GM12865 (cell line): ENCODE data around the gene PADI1.

Experiments used
- DNase-seq: peaks from one replicate; pipeline ENCODE4 v3.0.0; 2010; ENCODE audit warnings: low read depth
- H3K4me3 ChIP-seq: 2 replicates; pipeline ENCODE4 v1.5.1; 2011; ENCODE audit warnings: mild to moderate bottlenecking, low read depth, low read length, control low read depth
- TF ChIP-seq, protein P1 (sequence below): IDR thresholded peaks from 2 replicates; pipeline ENCODE4 v1.5.1; 2011; ENCODE audit warnings: low read length, control low read depth, low read depth, inconsistent platforms; ENCODE audit not compliant: insufficient read depth; ENCODE audit errors: missing control alignments

Gene PADI1

DNA sequence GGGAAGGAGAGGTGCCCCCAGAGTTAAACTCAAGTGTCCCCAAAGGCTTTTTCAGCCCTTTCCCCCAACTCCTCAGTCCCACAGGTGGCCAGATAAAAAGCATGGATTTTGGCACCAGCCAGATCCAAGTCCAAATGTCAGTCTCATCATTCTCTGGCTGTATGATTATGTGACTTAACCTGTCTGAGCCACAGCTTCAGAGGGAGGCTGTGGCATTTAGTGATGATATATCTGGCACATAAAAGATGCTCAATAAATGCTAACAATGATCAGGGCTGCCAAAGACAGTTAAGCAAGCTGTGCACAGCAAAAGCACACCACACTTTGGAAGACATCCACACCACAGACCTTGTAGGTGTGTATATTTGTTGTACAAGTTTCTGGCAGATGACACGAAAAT lies 38.3 kb downstream of the PADI1 start:
- no peak for DNase-seq
- TF ChIP-seq, protein P1, sequence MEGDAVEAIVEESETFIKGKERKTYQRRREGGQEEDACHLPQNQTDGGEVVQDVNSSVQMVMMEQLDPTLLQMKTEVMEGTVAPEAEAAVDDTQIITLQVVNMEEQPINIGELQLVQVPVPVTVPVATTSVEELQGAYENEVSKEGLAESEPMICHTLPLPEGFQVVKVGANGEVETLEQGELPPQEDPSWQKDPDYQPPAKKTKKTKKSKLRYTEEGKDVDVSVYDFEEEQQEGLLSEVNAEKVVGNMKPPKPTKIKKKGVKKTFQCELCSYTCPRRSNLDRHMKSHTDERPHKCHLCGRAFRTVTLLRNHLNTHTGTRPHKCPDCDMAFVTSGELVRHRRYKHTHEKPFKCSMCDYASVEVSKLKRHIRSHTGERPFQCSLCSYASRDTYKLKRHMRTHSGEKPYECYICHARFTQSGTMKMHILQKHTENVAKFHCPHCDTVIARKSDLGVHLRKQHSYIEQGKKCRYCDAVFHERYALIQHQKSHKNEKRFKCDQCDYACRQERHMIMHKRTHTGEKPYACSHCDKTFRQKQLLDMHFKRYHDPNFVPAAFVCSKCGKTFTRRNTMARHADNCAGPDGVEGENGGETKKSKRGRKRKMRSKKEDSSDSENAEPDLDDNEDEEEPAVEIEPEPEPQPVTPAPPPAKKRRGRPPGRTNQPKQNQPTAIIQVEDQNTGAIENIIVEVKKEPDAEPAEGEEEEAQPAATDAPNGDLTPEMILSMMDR: no peak
- H3K4me3 ChIP-seq: no peak overlapping the region

DNA sequence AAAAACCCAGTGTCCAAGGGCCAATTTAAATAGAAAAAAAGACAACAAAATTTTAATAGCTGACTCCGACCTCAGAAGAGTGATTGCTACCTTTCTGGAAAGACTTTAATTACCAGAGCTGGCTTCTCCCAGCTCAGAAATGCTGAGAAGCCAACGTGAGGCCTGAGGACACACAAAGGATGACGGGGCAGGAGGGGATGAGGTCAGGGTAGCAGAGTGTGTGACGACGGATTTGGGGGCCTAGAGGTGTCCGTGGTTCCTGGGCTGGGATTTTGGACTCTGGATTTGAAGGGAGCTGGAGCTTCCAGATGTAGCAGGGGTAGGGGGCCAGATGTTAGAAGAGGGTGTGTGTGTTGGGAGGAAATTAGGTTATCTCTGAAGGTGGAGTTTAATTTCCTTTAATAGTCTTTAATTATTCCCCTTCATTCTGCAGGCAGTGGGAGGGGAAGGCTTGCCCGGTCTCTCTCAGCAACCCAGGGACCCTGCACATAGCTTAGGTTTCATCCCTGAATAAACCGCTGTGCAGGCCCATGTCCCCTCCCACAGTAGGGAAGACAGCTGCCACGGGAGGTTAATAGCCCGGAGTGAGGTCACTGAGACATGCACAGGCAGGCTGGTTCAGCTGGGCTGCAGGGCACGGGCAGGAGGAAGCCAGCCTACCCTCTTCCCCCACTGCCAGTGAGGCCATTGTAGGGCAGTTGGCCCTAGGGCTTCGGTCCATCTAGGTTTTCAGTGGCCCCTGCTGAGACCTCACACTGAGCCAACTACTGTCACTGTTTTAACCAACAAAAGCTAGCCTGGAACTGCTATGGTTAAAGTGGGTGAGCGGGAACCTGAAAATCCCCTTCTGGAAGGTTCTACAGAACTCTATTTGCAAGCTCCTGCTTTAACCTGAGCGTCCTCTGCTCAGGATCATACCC lies 40.2 kb downstream of the PADI1 start:
- no peak overlapping the region for H3K4me3 ChIP-seq
- TF ChIP-seq, protein P1: no peak
- DNase-seq: no peak

DNA sequence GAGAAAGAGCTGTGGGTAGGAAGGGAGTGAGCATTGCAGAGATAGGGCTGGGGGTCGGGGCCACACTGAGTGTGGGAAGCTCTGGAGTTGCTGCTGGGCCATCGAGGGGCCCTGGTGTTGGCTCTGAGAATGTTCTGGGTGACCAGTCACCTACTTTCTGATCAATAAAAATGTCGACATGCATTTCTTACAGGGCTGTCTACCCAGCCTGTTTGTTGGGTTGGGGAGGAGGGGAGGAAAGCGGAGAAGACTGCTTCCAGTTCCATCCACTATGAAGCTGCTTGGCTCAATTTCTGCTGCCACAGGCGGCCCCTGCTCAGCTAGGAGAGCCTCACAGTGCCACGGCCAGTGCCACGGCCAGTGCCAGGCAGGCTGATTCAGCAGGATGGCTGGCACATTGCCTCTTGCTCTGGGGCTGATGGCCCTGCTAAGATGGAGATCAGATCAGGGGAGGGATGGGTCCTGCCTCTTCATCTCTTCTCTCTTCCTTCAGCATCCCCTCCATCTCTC lies 40.9 kb downstream of the PADI1 start:
- TF ChIP-seq, protein P1: no peak
- DNase-seq: no peak
- no peak overlapping the region for H3K4me3 ChIP-seq

DNA sequence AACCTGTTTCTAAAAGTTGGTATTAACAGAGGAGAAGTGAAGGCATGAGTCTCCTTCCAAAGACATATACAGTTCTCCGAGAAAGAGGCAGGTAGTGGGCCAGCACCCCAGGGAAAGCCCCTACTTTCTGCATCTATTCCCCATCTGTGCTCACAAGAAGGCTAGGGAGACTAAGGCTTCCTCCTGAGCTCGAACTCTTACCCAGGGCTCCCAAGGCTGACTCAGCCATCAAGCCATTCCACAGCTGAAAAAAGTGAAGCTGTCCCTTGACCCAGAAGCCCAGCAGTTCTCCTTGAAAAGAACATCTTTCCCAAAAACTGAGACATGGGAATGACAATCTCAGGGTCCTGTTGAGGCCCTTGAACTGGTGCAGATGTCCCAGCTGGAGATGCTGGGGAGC lies 42.0 kb downstream of the PADI1 start:
- H3K4me3 ChIP-seq: no peak overlapping the region
- no peak for DNase-seq
- TF ChIP-seq, protein P1: no peak

DNA sequence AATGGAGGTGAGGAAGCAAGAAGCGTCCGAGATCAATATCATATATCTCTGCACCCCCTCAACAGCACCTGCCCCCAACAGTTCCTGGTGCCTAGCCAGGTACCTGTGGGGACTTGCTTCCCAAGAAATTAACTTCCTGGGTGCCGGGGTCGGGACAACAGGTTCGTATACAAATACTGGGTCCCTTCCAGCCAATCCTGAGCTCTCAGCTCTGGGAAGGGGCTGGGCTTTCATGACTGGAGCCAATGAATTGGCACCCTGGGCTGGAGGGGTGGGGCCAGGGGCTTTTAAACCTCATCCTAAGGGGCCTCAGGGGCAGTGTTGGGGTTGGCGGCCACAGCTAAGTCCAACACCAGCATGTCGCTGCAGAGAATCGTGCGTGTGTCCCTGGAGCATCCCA lies 43.9 kb downstream of the PADI1 start, which contains the start of gene PADI3:
PADI3 (plus strand) TSS at position 318 of the 400 bp plus-strand sequence; CDS start at position 358, 40 bp downstream.
- TF ChIP-seq, protein P1: no peak
- no peak for DNase-seq
- no peak within 1 kb of the TSS for H3K4me3 ChIP-seq

DNA sequence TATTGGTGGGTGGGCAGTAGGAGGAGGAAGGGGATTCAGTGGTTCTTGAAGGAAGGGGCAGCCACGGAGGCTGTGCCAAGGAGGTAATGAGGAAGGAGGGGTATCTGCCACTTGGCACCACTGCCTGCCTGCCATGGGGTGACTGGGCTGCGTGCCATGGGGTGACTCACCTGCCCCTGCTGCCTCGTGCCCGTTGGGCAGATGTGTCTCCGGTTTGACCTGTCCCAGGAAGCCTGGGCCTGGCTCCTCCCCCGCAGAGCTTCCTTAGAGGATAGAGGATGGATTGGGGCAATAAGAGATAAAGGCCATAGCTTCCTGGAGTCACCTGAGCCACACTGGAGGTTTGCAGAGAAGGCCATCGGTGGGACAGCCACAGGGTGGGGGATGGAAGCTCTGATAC lies 45.7 kb downstream of the PADI1 start:
- H3K4me3 ChIP-seq: no peak overlapping the region
- TF ChIP-seq, protein P1: no peak
- no peak for DNase-seq

DNA sequence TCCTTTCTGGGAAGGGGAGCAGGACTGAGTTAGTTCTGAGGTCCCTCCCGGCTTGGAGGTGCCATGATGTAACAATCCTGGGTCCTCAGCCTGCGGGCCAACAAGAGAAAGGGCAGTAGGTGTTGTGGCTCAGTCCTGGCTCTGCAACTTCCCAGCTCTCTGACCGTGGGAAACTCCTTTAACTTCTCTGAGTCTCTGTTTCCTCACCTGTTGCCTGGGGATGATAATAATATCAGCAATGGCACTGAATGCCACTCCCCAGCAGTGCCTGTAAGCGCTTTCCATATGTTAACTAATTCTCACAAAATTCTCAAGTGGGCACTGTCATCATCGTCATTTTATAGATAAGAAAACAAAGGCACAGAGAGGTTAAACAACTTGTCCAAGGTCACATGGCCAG lies 46.3 kb downstream of the PADI1 start:
- H3K4me3 ChIP-seq: no peak overlapping the region
- no peak for DNase-seq
- TF ChIP-seq, protein P1: no peak
